PC-9 (cell line): ENCODE measurements around the gene NFIA.

Experiments used
- EZH2 ChIP-seq: fragments of 200-600 bp; sonication (generic); IDR thresholded peaks from 2 replicates; pipeline ENCODE4 v1.8.0; 2017; ENCODE audit warnings: antibody characterized with exemption, low read depth
- TF ChIP-seq, protein P1 (sequence below): fragments of 200-600 bp; sonication (generic); conservative IDR thresholded peaks from 2 replicates; pipeline ENCODE4 v1.6.1; 2017; ENCODE audit warnings: mixed run types, antibody characterized with exemption, mild to moderate bottlenecking, moderate library complexity

GRCh38 chr1:61190618-61191432 is 108.5 kb downstream of the NFIA start:
- TF ChIP-seq, protein P1, sequence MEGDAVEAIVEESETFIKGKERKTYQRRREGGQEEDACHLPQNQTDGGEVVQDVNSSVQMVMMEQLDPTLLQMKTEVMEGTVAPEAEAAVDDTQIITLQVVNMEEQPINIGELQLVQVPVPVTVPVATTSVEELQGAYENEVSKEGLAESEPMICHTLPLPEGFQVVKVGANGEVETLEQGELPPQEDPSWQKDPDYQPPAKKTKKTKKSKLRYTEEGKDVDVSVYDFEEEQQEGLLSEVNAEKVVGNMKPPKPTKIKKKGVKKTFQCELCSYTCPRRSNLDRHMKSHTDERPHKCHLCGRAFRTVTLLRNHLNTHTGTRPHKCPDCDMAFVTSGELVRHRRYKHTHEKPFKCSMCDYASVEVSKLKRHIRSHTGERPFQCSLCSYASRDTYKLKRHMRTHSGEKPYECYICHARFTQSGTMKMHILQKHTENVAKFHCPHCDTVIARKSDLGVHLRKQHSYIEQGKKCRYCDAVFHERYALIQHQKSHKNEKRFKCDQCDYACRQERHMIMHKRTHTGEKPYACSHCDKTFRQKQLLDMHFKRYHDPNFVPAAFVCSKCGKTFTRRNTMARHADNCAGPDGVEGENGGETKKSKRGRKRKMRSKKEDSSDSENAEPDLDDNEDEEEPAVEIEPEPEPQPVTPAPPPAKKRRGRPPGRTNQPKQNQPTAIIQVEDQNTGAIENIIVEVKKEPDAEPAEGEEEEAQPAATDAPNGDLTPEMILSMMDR: no peak
- no peak for TF ChIP-seq EZH2
